ENCODE data around the gene USP15.
A peak's percentile ranks its signal among the peaks of the same experiment; 100 is the strongest.

The USP15 gene

GRCh38 chr12:62258941-62259630, 1.1 kb upstream of the USP15 start:
- DNase-seq = no peak

- DNase-seq = no peak
Measured at GRCh38 chr12:62259631-62259992, 592 bp upstream of the USP15 start.

- DNase-seq = peak; percentile 54
Measured at GRCh38 chr12:62260733-62261683, 804 bp downstream of the USP15 start.

GRCh38 chr12:62261876-62262517, 1.8 kb downstream of the USP15 start:
- DNase-seq = no peak

- DNase-seq = no peak
Measured at GRCh38 chr12:62263232-62263631, 3.0 kb downstream of the USP15 start.

- DNase-seq = no peak
Measured at GRCh38 chr12:62263966-62264365, 3.8 kb downstream of the USP15 start.

- no peak for DNase-seq
Measured at GRCh38 chr12:62264706-62265105, 4.5 kb downstream of the USP15 start.

GRCh38 chr12:62265511-62265910, 5.3 kb downstream of the USP15 start:
- DNase-seq = no peak

GRCh38 chr12:62267026-62267425, 6.8 kb downstream of the USP15 start:
- DNase-seq = no peak

GRCh38 chr12:62267480-62267879, 7.3 kb downstream of the USP15 start:
- DNase-seq = no peak

GRCh38 chr12:62268956-62269355, 8.8 kb downstream of the USP15 start:
- no peak for DNase-seq

- no peak for DNase-seq
Measured at GRCh38 chr12:62269464-62270228, 9.4 kb downstream of the USP15 start.

GRCh38 chr12:62270384-62270783, 10.2 kb downstream of the USP15 start:
- DNase-seq = no peak

- DNase-seq = no peak
Measured at GRCh38 chr12:62270872-62271271, 10.7 kb downstream of the USP15 start.

- DNase-seq = no peak
Measured at GRCh38 chr12:62272936-62273552, 12.8 kb downstream of the USP15 start.

GRCh38 chr12:62273724-62274380, 13.6 kb downstream of the USP15 start:
- DNase-seq = no peak

GRCh38 chr12:62278022-62278421, 17.8 kb downstream of the USP15 start:
- DNase-seq = no peak

- no peak for DNase-seq
Measured at GRCh38 chr12:62279058-62279457, 18.9 kb downstream of the USP15 start.

- no peak for DNase-seq
Measured at GRCh38 chr12:62279961-62280360, 19.8 kb downstream of the USP15 start.

- DNase-seq = no peak
Measured at GRCh38 chr12:62282057-62282774, 22.0 kb downstream of the USP15 start.

- no peak for DNase-seq
Measured at GRCh38 chr12:62284749-62285148, 24.5 kb downstream of the USP15 start.

All from femur (tissue), 1 donor.